ENCODE measurements around the gene KCNN2. TPM values are rescaled to one million over a fixed set of nuclear protein-coding genes. Genes with fewer than 3 reads are reported as not detected.

KCNN2 gene
- total and polyA plus RNA-seq, 9 of the 15 experiments (the other 6 are each of a cell fraction or from before 2014, with no cell fraction given): 0.07 TPM; not detected in 8

- CTCF ChIA-PET (ENCODE audit: low intra/inter-chr PET ratio): no interaction called here
Measured at GRCh38 chr5:114458726-114459125, 96.9 kb downstream of the KCNN2 start.

More at GRCh38 chr5:114458726-114459125, 96.9 kb downstream of the KCNN2 start:
- H3K9me1 ChIP-seq (ENCODE audit: control insufficient read depth, insufficient read depth, low read length): no peaks in the 10 kb centered on the region
- intact Hi-C loops (cut with micrococcal nuclease): loop anchor here (10.0 kb wide), 1 partner anchor 784 kb away; no protein-coding TSS in a partner anchor
- H4K20me1 ChIP-seq (replicated peaks; ENCODE audit: control insufficient read depth, insufficient read depth, low read length): no peaks in the 10 kb centered on the region
- POLR2A ChIA-PET: no interaction called here
- H3K36me3 ChIP-seq (ENCODE audit: control insufficient read depth, insufficient read depth, low read length): no peaks in the 10 kb centered on the region
- no peaks in the 10 kb centered on the region for H3K27me3 ChIP-seq (ENCODE audit: control insufficient read depth in 2 of 2, insufficient read depth in 2 of 2, low read length in 2 of 2)
- H3K9me3 ChIP-seq (replicated peaks; ENCODE audit: control insufficient read depth, insufficient read depth, low read depth, low read length): no peaks in the 10 kb centered on the region
- no peaks in the 10 kb centered on the region for H3K79me2 ChIP-seq (ENCODE audit: control insufficient read depth, insufficient read depth, low read length)
- H2AFZ ChIP-seq (ENCODE audit: low read depth, low read length): no peak overlapping the region
- in situ Hi-C loops (cut with MboI): no loop called here
- 2% methylated on average over 5 of the region's 5 CpGs for WGBS (ENCODE audit: insufficient coverage, low coverage, missing lambda C conversion rate)
- H3K4me2 ChIP-seq (ENCODE audit: insufficient read depth, low read length): no peak overlapping the region
- no TSS peak for BruUV-seq (replicated peaks)
- TF ChIP-seq ZNF384 (IDR thresholded peaks at IDR 0.05; ENCODE audit: low read depth, low read length): no peak
- no peak for TF ChIP-seq ATF6 (CRISPR knock-in tag; IDR thresholded peaks at IDR 0.05)
- no peak for TF ChIP-seq ZNF3 (CRISPR knock-in tag; IDR thresholded peaks at IDR 0.05)
- no peak for TF ChIP-seq HNRNPLL (IDR thresholded peaks at IDR 0.05; ENCODE audit: low read depth, low read length, poor library complexity, severe bottlenecking)
- TF ChIP-seq BRF1 (IDR thresholded peaks at IDR 0.05; ENCODE audit: borderline replicate concordance, extremely low read depth, insufficient read length): no peak
- TF ChIP-seq KAT7 (CRISPR knock-in tag; IDR thresholded peaks at IDR 0.05; ENCODE audit: borderline replicate concordance): no peak
- TF ChIP-seq ZNF785 (CRISPR knock-in tag; IDR thresholded peaks at IDR 0.05): no peak
- no peak for TF ChIP-seq BCL6 (CRISPR knock-in tag; IDR thresholded peaks at IDR 0.05)
- no peak for TF ChIP-seq NCOA1 (IDR thresholded peaks at IDR 0.05; ENCODE audit: low read depth)
- no peak overlapping the region for H3K4me3 ChIP-seq
- no peak for FAIRE-seq
- no peak for DNase-seq (ENCODE audit: extremely low read depth in 1 of 4, low spot score in 3 of 4)
- H3K4me1 ChIP-seq (replicated peaks in 1 of 2; ENCODE audit: control insufficient read depth in 2 of 2, insufficient read depth in 2 of 2, low read length in 2 of 2): no peaks in the 10 kb centered on the region
- no peak overlapping the region for H3K27ac ChIP-seq (ENCODE audit: extremely low read depth, low read depth, low read length)
- ATAC-seq: no peak
- H3K9ac ChIP-seq (ENCODE audit: insufficient read depth in 1 of 2, low read depth in 2 of 2, low read length in 2 of 2): no peak overlapping the region

All from K562 (cell line).